HUDEP-2 (cell line): ENCODE measurements around the gene ADGRG1.
"Not testable (repeated sequence)": the region's sequence is repeated elsewhere in the genome, so short reads cannot be mapped to it uniquely, and the experiment has no call there.

Experiments
- DNase-seq, 76 experiments: peaks; one replicate each; lab custom pipeline; 2025; ENCODE audit not compliant: unreplicated experiment in 76 of 76; lab: John Stamatoyannopoulos, UW

The ADGRG1 gene

DNA sequence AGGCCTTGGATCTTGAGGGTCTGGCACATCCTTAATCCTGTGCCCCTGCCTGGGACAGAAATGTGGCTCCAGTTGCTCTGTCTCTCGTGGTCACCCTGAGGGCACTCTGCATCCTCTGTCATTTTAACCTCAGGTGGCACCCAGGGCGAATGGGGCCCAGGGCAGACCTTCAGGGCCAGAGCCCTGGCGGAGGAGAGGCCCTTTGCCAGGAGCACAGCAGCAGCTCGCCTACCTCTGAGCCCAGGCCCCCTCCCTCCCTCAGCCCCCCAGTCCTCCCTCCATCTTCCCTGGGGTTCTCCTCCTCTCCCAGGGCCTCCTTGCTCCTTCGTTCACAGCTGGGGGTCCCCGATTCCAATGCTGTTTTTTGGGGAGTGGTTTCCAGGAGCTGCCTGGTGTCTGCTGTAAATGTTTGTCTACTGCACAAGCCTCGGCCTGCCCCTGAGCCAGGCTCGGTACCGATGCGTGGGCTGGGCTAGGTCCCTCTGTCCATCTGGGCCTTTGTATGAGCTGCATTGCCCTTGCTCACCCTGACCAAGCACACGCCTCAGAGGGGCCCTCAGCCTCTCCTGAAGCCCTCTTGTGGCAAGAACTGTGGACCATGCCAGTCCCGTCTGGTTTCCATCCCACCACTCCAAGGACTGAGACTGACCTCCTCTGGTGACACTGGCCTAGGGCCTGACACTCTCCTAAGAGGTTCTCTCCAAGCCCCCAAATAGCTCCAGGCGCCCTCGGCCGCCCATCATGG is 35.7 kb downstream of the ADGRG1 start:
- DNase-seq: no peak

DNA sequence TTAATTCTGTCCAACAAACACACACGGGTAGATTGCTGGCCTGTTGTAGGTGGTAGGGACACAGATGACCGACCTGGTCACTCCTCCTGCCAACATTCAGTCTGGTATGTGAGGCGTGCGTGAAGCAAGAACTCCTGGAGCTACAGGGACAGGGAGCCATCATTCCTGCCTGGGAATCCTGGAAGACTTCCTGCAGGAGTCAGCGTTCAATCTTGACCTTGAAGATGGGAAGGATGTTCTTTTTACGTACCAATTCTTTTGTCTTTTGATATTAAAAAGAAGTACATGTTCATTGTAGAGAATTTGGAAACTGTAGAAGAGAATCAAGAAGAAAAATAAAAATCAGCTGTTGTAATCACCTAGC is 36.2 kb downstream of the ADGRG1 start:
- no peak for DNase-seq

DNA sequence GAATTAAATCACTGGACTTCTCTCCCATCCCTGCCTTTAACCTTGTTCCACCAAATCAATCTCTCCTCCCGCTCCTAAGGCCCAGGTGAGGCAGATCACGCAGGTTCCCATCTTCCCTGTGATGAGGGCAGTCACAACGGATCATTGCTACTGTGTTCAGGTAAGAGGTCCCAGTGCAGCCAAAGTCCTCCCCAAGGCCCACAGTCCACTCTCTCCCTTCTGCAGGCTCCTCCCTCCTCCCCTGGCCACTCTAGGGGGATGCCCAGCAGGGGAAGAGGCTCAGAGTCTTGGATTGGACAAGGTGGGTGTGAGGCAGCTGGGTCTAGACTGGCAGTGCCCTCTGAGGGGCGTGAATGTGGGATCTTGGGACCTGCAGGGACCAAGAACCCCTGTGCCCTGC is 37.1 kb downstream of the ADGRG1 start:
- DNase-seq: no peak

DNA sequence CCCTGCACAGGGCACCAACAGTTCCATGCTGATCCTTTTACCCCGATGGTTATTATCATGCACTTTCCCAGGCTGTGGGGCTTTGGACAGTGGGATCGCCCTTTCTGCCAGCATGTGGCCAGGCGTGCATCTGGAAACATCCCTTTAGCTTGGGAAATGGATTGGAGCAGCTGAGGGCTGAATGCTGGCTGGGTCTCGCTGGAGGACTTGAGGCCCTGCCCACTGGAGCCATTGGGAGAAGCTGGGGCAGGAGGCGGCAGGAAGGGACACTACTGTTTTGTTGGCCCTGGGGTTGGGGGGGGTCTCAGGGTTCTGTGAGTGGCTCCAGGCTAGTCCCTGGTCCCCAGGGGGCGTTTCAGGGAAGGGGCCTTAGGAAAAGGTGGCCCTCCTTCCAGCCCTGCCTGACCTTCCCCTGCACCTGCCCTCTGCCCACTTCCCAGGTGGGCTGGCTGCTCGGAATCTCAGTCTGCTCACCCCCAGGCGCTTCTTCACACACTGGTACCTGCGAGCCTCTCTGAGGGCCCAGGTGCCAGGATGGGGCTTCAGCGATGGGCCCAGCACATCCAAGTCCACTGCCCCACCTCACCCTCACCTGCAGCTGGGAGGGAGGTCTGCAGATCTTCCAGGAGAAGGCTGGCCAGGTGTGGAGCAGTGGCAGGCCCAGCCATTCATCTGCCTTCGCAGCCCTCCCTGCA is 38.1 kb downstream of the ADGRG1 start:
- DNase-seq: no peak

DNA sequence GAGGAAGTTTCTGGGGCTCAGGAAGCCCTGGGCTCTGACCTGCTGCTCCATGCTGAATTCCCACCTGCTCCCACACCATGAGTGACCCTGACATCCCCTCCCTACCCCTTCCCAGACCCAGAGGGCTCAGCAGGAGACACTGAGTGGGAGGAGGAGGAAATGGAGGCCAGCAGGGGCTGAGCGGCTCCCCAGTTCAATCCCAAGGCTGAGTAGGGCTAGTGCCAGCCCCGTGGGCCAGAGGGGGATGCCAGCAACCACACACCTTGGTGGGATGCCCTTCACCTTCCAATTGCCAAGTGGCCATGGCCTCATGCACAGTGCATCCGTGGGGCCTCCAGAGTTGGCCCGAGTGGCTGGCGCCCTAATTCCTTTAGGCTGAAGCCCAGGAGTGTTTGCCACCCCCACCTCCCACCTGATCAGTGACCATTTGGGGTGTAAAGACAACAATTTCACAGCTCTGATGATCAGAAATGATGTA is 38.7 kb downstream of the ADGRG1 start:
- no peak for DNase-seq

DNA sequence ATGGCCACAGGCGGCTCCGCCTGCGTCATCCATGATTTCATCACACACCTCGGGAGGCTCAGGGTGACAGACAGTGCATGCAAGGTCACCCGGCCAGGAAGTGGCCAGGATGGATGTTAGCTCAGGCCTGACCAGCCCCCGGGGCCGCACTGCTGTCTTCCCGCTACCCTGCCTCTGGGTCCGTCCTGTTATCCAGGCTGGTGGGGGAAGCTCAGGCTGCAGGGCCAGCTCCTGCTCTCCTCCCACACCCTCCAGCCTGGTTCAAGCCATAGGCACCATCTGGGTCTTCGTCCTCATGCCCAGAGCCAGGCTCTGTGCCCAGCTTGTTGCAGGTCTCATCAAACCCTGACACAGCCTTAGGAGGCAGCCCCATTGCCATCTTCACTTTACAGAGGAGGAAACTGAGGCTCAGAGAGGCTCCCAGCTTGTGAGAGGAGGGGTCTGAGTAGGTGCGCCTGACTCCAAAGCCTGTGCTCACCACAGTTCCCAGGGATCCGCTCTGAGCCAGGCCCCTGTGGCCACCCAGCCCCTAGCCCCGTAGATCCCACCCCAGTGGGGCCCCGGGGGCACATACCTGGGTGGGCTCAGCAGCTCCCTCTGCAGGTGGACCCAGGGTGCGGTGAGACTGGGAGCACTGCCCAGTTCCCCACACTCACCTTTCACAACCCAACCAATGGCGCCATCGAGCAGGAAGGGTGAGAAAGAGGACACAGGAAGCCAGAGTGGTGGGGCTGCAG is 39.3 kb downstream of the ADGRG1 start:
- no peak for DNase-seq

DNA sequence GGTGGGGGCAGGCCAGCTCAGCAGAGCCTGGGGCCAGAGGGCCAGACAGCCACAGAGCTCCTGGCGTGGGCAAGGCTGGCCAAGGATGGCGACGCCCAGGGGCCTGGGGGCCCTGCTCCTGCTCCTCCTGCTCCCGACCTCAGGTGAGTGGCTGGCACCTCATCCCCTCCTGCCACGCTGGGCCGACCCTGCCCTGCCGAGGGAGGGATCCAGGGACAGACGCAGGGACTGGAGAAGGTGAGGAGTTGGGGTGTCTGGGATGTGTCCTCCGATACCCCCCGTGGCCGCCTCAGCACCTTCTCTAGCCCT is 39.8 kb downstream of the ADGRG1 start, which contains the start of gene ADGRG3:
Gene ADGRG3, plus strand, starts transcription at position 44 of the 309 bp plus-strand sequence. Its CDS starts 42 bp downstream, at position 86.
- DNase-seq: no peak

DNA sequence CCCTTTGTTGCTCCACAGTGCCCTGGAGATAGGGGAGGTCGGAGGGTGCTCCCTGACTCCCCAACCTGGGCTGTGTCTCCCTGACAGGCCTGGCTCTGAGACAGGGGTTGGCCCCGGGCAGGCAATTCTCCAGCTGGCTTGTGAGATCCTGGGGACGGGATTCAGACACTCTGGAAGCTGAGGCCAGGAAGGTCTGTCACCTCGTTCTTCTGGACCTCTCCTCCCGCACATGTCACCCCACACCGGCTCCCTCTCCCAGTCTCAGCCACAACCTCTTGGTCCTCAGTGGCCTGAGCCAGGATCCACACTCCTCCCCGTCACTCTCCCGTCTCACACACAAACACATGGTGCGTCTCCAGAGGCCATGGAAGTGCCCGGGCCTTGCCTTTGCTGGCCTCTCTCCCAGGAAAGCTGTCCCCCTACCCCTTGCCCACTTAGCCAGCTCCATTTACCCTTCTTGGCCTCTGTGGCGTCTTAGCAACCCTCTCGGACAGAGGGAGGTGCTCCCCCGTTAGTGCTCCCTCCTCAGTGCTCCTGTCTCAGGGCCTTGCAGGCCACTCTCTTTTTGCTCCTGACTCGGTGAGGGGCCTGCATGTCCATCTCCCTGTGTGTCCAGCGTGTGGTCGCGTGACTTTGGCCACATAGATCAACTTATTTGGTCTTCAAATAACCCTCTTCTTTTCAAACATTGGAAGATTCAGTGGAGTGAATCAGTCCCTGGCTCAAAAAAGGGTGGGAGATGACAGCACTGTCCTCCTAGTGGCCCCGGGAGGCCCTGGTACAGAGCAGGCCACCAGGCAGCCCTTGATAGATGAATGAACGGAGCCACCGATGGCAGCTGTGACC is 40.4 kb downstream of the ADGRG1 start:
- no peak for DNase-seq

DNA sequence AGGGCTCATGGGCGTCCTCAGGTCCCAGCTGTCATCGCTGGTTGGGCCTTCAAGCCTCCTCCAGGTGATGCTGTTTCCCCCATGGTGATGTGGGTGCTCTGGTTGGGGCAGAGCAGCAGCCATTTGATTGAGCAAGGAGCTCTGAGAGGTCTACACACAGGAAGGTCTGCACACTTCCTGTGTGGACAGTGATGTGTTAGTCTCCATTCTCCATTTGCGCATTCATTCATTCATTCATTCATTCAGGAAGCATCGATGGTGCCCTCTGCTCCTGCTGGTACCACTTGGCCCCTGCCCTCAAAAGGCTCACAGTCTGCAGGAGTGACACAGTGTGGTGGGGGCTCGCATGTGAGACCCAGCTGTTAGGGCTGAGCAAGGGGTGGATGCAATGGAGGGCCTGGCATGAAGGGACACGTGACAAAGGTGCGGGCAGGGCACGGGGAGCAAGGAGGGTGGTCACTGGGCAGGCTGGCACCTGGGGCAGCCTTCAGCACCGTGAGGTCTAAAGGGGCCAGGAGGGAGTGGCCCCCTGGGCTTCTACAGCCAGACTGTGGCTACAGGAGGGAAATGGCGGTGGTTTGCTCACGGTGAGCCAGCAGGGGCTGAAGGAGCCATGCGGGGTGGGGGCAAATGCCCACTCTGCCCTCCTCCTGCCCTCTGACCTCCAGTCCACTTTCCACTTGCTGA is 41.2 kb downstream of the ADGRG1 start:
- no peak for DNase-seq

DNA sequence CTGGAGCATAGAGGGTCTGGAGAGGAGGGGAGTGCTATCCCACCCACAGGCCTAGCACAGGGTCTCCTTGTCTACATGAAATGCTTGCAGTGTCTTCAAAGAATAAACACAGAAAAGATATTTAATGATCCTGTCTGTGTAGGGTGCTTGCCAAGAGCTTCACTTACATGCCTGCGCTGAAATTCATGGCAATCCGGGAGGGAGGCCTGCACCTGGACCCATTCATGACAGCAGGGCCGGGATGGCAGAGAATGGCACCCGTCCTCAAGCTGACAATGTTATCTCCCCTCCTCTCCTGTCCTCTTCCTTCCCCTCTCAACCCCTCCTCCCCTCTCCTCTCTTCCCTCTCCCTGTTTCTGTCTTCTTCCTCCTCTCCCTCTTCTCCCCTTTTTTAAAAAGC is 41.8 kb downstream of the ADGRG1 start:
- DNase-seq: no peak

DNA sequence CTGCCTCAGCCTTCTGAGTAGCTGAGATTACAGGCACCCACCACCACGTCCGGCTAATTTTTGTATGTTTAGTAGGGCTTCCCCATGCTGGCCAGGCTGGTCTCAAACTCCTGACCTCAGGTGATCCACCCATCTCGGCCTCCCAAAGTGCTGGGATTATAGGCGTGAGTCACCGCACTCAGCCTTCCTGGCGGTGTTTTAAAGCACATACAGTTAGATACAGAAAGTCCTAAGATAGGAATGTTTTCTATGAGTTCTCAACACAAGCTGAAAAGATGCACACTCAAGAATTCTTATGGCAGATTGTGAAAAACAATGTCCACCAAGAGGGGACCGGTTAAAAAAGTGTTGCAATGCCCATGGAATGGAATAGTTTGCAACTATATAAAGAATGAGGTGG is 43.0 kb downstream of the ADGRG1 start:
- not testable (repeated sequence) for DNase-seq

DNA sequence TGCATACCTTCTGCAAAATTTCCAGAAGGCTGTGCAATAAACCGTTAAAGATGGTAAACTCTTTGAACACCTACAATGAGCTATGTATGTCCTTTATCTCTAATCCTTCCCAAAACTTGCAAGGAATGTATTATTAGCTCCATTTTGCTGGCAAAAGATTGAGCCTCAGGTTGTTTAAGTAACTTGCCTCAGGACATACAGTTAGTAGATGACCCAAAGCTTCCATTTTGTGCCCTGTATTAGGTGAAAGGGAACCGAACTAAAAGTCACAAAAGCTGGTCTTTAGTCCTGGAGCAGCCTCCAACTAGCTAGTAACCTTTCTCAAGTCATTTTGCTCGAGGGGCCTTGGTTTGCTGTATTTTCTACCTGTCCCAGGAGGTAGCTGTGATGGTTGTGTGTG is 44.0 kb downstream of the ADGRG1 start:
- no peak for DNase-seq

DNA sequence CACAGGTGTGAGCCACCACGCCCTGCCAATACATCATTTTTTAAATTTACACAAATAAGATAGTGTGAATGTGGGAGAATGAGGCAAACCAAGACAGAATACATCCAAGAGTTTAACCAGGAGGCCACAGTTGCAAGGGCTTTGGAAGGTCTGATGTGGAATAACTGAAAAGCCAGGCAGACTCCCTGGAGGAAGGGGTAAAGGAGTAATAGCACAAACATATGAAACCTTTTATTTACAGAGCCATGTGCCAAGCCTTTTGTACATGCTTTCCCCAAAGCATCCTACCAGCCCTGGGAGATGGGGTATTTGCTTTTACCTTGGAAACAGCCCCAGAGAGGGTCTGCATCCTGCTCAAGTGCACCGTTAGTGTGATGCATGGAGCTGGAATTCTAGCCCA is 44.4 kb downstream of the ADGRG1 start:
- no peak for DNase-seq

DNA sequence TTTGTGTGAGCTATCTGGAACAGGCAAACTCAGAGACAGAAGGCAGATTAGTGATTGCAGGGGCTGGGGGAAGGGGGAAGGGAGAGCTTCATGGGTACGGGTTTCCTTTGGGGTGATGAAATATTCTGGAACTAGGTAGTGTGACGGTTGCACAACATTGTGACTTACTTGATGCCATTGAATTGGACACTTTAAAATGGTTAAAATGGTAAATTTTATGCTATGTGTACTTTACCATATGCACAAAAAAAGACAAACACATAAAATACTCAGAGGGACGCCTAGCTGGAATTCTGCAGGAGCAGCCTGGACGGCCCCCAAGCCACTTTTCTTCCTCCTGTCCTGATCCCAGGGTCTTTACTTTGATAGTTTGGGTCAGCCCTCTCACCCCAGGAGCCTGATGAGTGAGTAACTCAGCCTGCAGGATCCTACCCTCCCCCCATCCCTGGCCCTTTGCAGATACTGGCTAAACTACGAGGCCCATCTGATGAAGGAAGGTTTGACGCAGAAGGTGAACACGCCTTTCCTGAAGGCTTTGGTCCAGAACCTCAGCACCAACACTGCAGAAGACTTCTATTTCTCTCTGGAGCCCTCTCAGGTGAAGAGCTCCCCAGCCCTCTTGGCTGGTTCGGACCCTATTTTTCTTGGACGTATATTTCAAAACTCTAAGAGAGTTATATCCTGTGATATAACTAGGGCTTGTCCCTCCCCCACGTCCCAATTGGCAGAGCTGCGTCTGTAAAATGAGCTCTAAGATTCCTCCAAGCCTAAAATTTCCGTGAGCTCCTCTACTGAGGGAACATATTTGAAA is 47.5 kb downstream of the ADGRG1 start:
- peak in 42 of 76 experiments; percentile 6 to 59 (median 22) for DNase-seq

DNA sequence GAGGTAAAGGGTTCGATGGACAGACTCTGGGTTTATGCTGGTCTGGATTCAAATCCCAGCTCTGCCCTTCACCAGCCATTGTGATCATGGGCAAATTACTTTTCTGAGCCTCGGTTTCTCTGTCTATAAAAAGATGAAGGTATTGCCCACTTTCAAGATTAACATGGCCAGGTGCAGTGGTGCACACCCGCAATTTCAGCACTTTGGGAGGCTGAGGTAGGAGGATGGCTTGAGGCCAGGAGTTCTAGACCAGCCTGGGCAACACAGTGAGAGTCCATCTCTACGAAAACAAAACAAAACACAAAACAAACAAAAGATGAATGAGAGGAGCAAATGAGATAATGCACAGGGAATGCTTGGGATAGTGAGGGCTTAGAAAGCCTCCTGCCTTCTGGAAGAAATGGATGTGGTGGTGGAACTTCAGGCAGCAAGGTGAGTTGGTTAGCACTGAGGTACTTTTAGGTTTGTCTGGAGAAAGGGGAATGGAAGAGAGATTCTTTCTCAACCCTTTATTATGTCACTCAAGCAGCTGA is 48.2 kb downstream of the ADGRG1 start:
- no peak for DNase-seq

DNA sequence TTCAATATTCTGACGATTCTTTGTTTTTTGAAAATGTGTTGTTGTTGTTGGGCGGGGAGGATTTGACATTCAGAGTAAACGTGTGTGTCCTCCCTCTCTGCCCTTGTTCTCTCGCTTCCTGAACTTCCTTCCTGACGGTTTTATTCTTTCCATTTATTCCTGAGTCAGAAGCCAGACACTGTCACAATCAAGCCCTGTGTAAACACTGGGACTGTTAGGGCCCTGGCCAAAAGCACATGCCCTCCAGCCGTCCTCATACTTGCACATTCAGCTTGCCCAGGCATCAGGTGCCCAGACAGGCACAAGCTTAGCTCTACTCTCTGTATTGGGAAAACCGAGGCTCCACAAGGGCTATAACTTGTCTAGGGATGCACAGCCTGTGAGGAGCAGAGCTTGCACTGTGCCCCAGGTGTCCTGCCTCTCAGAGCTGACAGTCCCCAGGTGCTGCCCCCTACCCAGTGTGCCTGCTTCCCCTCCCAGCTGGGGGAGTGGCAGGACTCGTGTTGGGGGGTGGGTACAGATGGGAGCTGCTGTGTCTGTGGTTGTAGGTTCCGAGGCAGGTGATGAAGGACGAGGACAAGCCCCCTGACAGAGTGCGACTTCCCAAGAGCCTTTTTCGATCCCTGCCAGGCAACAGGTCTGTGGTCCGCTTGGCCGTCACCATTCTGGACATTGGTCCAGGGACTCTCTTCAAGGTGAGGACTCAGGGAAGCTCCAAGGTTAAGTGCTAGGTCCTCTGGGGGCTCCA is 49.4 kb downstream of the ADGRG1 start:
- DNase-seq: no peak

DNA sequence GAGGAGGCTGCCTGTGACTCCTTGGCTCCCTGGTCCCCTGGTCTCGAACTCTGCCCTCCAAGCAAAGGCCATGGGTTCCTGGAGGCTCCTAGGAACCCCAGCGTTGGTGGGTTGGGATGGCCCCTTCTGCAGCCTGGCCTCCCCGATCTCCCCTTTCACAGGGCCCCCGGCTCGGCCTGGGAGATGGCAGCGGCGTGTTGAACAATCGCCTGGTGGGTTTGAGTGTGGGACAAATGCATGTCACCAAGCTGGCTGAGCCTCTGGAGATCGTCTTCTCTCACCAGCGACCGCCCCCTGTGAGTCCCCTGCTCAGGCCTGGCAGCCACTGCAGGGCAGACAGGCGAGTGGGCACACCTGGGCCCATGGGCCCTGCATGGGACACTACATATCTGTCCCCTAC is 50.6 kb downstream of the ADGRG1 start:
- no peak for DNase-seq

DNA sequence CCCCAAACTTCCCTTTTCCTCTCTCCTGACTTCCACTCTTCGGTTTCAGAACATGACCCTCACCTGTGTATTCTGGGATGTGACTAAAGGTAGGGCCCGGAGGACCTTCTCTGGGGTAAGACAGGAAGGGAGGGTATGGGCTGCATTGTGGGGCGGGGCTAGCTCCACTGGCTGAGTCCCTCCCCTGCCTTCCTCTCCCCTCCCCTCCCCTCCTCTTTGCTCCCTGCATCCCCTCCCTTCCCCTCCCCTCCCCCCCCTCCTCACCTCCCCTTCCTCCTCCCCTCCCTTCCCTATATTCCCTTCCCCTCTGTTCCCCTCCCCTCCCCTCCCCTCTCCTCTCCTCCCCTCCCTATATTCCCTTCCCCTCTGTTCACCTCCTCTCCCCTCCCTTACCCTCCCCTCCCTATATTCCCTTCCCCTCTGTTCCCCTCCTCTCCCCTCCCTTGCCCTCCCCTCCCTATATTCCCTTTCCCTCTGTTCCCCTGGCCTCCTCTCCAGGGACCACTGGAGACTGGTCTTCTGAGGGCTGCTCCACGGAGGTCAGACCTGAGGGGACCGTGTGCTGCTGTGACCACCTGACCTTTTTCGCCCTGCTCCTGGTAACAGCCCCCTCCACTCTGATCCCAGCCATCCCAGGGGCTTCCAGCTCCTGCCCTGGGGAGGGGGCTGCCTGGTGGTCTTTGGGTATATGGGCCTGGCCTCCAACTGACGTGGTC is 51.5 kb downstream of the ADGRG1 start:
- no peak for DNase-seq
